ENCODE results near the gene KDM2A.

- TF ChIP-seq POLR2A (IDR thresholded peaks at IDR 0.05; ENCODE audit: low read depth, low read length) (no peak), POLR2AphosphoS5 (IDR thresholded peaks at IDR 0.05; ENCODE audit: low read depth, low read length) (no peak)
These were observed 145.2 kb downstream of the KDM2A start for GRCh38 chr11:67264260-67264659.
